Measurements from ENCODE around the gene PLEKHD1.

PLEKHD1 gene

DNA sequence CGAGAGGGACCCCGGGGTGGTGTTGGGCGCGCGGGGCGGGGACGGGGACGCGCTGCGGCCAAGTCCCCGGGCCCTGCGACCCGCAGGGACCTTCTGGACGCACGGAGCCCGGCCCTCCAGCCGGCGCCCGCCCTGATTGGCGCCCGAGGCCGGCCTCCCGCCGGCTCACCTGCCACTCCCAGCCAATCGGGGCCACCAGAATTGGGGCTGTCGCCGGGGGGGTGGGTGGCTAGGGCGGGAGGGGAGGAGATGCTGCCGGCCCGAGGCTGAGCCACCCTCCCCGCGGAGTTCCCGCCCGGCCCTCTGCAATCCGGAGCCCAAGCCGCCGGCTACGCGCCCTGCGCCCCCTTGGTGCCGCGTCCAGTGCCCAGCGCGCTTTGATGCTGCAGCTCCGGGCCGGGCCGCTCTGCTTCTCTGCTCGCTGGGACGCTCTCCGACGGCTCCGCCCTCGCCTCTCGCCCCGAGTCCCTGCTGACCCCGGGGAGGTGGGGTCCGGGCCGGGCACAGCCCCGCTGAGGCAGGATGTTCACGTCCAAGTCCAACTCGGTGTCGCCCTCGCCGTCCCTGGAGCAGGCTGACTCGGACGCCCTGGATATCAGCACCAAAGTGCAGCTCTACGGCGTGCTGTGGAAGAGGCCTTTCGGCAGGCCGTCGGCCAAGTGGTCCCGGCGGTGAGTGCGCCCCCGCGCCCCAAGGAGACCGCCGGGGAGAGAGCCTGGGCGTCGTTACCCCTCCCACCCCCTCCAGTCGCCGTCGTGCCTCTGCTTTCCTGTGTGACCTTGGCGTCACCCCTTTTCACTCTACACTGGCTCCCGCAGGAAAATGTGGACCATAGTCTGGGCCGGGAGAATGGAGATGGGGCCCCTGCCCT lies at the start of gene PLEKHD1:
Gene PLEKHD1, plus strand, starts transcription at position 285 of the 871 bp plus-strand sequence. Its CDS starts 238 bp downstream, at position 523.
- no peak for TF ChIP-seq CTCF (IDR thresholded peaks at IDR 0.05)

- TF ChIP-seq CTCF (IDR thresholded peaks at IDR 0.05), result no peak
These were observed 44.8 kb upstream of the PLEKHD1 start for GRCh38 chr14:69439521-69440270.

DNA sequence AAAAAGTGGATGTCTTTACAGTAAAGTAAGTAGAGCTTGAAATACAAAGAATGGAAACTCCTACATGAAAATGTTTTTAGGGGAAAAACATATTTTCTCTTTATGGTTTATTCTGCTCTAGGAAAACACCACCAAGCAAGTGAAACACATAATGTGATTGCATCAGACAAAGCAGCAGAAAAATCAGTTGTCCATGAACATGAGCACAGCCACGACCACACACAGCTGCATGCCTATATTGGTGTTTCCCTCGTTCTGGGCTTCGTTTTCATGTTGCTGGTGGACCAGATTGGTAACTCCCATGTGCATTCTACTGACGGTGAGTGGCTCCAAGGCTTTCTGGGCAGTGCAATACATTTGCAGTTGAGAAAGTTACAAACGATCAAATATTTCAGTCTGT lies 42.6 kb upstream of the PLEKHD1 start:
- no peak for TF ChIP-seq CTCF (IDR thresholded peaks at IDR 0.05)

- no peak for TF ChIP-seq CTCF (IDR thresholded peaks at IDR 0.05)
These were observed 41.2 kb upstream of the PLEKHD1 start for GRCh38 chr14:69443296-69443805.

DNA sequence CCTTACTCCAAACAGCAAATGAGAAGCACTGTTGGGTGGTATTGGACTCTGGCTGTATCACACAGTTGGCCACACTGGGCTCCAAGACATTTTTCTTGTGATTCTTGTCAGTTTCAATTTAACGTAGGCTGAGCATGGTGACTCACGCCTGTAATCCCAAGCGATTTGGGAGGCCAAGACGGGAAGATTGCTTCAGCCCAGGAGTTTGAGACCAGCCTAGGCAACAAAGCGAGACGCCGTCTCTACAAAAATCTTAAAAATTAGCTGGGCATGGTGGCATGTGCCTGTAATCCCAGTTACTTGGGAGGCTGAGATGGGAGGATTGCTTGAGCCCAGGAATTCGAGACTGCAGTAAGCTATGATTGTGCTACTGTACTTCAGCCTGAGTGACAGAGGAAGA lies 35.3 kb upstream of the PLEKHD1 start:
- no peak for TF ChIP-seq CTCF (IDR thresholded peaks at IDR 0.05)

DNA sequence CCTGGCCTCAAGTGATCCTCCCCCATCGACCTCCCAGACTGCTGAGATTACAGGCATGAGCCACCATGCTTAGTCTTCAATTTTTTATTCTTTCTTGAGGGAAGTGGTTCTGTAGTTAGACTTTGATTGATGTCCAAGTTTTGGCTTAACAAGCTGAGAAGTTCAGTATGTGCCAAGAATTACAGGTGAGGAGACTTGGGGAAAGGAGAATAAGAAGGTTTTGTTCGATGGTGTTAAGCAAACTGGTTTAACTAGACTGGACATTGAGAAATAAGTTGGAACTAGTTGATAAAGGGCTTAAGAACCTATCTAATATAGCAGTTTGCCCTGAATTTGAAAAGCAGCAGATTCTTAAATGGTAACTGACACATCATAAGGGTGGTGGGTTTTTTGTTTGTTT lies 32.6 kb upstream of the PLEKHD1 start:
- TF ChIP-seq CTCF (IDR thresholded peaks at IDR 0.05), result no peak

GRCh38 chr14:69458350-69458749 lies 26.2 kb upstream of the PLEKHD1 start:
- no peak for TF ChIP-seq CTCF (IDR thresholded peaks at IDR 0.05)

Data from LNCAP (cell line).